GM21717 (cell line): ENCODE measurements around the gene NUP98.
A peak's percentile ranks its signal among the peaks of the same experiment; 100 is the strongest.
"Not testable (repeated sequence)": the region's sequence is repeated elsewhere in the genome, so short reads cannot be mapped to it uniquely, and the experiment has no call there.

ENCODE experiments used
- ATAC-seq: cut with Tn5 transposase; IDR thresholded peaks from one replicate; pipeline ENCODE4 v1.9.1; 2021; ENCODE audit warnings: mild to moderate bottlenecking, moderate library complexity; ENCODE audit not compliant: unreplicated experiment

The NUP98 gene

DNA sequence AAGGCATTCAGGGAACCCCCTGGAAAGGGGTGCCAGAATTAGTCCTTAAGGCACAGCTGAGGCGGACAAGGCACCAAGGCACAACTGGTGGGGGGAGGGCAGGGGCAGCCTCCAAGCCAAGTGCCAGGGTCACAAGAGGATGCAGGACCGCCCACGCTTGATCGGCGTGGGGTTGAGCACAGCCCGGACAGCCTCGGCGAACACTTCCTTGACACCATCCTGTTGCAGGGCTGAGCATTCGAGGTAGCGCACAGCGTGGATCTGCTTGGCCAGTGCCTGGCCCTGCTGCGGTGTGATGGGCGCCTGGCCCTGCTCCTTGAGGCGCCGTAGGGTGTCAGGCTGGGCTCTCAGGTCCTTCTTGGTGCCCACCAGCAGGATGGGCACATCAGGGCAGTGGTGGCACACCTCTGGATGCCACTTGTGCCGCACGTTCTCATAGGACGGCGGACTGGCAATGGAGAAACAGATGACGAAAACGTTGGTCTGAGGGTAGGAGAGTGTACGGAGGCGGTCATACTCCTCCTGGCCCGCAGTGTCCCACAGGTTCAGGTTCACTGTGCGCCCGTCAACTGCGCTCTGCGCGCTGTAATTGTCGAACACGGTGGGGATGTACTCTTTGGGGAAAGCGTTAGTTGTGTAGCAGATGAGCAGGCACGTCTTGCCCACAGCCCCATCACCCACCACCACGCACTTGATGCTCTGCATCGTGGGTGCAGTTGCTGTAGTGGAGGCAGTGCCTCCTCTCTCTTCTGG lies 30.3 kb upstream of the NUP98 start:
- ATAC-seq, result no peak

DNA sequence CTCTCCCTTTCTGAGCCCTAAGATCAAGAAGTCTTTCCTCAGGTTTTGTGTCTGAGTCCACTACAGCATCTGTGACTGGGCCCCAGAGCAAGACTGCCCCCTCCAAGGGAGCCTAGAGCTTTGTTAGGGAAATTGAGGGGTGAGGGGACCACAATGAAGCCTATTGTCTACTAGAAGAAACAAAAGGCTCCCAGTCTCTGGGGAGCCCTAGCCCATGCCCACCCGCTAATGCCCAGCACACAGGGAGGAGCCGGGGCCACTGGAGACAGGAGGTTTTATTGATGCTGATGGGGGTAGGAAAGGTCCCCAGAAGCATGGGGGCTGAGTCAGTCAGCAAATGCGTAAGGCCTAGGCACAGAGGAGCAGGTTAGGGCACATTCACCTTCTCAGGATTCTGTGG lies 29.4 kb upstream of the NUP98 start:
- no peak for ATAC-seq

DNA sequence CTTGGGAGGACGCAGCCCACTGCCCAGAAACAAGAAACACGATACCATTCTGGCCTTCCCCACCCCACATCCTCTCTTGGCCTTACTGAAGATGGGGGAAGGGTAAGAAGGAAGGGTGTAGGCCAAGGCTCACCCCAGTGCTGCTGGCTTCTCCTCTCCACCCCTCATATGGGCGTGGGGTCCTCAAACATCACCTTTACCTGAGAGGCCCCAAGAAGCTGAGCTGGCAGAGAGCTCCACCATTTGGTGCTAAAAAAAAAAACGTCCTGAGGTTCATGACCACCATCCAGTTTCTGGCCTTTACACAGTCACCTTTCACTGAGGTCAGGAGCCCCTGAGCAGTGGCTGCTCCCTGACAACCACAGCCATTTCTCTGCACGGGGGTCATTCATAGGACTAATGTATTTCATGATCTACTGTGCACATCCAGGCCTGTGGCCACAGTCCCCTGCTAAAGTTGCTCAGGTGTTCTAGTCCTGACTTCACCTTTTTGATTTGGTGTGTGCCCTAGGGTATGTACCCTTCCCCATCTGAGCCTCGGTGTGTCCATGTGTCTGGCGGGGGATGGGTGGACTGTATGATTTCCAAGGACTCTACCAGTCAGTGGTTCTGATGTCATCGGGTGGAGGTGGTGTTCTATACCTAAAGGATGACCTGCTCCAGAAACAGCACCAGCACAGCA lies 28.3 kb upstream of the NUP98 start:
- no peak for ATAC-seq

DNA sequence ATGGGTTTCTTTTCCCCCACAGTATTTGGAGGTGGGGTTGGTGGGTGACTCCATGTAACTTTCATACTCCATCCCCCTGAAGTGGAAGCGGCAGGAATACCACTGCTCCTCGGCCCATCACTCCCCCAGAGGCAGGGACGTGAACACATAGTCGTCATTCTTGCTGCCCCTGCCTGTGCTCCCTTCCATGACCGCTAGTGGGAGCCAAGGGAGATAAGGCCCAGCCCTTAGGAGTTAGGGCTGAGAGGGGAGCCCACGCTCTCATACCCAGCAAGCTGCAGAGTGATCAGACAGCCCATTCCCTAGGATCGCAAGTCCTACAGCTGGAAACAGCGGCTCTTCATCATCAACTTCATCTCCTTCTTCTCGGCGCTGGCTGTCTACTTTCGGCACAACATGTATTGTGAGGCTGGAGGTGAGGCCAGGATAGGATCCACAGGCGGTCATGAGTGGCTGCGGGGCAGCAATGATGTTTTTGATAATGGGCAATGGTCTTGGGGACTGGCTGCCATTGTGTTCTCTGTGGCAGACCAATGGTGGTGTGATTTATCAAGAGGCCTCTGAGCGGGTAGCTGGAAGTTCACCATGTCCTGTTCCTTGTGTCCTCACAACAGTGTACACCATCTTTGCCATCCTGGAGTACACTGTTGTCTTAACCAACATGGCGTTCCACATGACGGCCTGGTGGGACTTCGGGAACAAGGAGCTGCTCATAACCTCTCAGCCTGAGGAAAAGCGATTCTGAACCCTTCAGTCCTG lies 27.5 kb upstream of the NUP98 start:
- ATAC-seq, result peak; percentile 75

- ATAC-seq, result no peak
Measured at GRCh38 chr11:3823762-3824506, 26.6 kb upstream of the NUP98 start.

- no peak for ATAC-seq
Measured at GRCh38 chr11:3823303-3823702, 25.9 kb upstream of the NUP98 start.

- no peak for ATAC-seq
Measured at GRCh38 chr11:3822312-3822711, 25.0 kb upstream of the NUP98 start.

DNA sequence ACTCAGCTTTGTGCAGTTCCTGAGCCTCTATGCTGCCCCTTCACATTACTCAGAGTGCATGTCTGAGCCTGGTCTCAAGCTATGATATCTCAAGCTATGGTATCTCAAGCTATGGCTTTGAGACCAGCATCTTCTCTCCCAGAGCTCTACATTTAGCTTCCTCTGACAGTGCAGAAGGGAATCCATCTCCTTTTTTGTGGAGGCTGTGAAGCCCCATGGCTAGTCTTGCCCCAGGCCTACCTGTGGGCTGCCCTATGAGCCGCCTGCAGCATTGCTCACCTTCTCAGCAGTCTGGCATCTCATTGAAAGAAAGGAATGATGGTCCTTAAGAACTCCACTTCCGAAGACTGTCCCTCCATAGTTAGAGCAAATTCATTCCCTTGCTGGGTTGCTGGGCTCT lies 23.6 kb upstream of the NUP98 start:
- no peak for ATAC-seq

GRCh38 chr11:3817181-3817800 lies 19.9 kb upstream of the NUP98 start:
- ATAC-seq, result no peak

DNA sequence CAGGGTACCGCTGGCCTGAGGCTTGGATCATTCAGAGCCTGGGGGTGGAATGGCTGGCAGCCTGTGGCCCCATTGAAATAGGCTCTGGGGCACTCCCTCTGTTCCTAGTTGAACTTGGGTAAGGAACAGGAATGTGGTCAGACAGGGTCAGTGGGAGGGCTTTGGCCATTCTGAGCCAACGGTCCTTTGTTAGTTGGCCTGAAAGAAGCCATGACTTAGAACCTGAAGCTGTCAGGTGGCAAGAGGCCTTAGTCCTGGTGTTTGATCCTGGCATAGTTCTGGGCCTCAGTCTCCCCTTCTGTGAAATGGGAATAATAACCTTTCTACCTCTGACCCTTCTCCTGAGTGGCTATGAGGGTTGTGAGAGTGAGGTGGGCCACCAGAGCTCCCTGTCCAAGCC lies 19.3 kb upstream of the NUP98 start:
- no peak for ATAC-seq

DNA sequence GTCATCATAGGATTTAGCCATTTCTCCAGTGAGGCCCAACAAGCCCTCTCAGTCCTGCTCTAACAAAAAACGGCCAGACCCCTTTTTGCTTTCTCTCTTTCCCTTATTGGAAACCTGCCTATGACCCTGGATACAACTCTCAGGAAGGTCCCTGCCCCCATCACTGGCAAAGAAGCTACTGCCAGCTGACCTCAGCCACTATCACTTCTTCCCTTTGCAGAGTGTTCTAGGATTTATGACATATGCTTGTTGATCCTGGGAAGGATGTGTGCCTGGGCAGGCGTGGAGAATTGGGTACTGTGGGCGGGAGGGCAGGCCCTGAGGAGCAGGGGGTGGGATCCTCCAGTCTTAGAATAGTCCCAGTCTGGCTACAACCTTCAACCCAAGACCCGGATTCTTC lies 18.5 kb upstream of the NUP98 start:
- ATAC-seq, result no peak

DNA sequence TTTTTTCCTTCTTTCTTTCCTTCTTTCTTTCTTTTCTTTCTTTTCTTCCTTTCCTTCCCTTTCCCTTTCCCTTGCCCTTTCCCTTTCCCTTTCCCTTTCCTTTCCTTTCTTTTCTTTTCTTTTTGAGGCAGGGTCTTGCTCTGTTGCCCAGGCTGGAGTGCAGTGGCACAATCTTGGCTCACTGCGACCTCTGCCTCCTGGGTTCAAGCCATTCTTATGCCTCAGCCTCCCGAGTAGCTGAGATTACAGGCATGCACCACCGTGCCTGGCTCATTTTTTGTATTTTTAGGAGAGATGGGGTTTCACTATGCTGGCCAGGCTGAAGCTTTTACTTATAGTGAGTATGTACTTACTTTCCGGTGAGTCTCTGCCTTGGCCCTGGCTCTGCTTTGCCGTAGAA lies 17.5 kb upstream of the NUP98 start:
- not testable (repeated sequence) for ATAC-seq

DNA sequence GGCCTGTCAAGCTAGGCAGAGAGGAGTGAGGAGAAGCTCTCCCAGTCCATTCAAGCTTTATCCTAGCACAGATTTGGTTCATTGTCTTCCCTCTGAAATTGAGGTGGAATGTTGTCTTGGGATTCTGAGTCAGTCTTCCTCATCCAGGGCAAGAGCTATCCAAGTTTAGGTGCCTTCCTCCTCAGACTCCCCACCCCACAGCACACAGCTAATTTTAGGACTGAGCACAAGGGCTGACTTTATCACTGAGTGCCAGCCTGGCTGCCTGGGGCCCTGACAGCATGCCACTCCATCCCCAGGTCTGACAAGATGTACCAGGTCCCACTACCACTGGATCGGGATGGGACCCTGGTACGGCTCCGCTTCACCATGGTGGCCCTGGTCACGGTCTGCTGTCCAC lies 13.6 kb upstream of the NUP98 start:
- ATAC-seq, result no peak

DNA sequence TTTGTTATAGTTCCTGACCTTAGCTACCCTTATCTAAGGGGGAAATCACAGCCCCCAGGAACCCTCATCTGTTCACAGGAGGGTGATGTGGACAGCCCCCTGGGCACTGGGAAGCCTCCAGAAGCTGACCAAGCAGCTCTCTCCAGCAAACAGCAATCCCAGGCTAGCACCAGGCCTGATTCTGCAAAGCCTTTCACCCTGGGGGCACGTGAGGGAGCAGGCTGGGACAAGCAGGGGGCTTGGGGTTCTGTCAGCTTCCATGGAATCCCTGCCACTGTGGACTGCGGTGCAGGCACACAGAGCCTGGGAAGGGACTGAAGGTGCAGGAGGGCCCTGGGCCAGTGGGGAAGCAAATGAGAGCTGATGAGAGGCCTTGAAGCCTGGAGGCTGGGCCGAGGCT lies 13.1 kb upstream of the NUP98 start:
- ATAC-seq, result no peak

- ATAC-seq, result no peak
Measured at GRCh38 chr11:3809624-3809928, 12.2 kb upstream of the NUP98 start.

GRCh38 chr11:3808861-3809623 lies 11.7 kb upstream of the NUP98 start:
- peak; percentile 74 for ATAC-seq

GRCh38 chr11:3807909-3808860 lies 10.8 kb upstream of the NUP98 start, which contains the start of gene PGAP2:
PGAP2 (plus strand) TSS chr11:3808560; CDS start chr11:3811260, 2,700 bp downstream.
- peak; percentile 64 for ATAC-seq

DNA sequence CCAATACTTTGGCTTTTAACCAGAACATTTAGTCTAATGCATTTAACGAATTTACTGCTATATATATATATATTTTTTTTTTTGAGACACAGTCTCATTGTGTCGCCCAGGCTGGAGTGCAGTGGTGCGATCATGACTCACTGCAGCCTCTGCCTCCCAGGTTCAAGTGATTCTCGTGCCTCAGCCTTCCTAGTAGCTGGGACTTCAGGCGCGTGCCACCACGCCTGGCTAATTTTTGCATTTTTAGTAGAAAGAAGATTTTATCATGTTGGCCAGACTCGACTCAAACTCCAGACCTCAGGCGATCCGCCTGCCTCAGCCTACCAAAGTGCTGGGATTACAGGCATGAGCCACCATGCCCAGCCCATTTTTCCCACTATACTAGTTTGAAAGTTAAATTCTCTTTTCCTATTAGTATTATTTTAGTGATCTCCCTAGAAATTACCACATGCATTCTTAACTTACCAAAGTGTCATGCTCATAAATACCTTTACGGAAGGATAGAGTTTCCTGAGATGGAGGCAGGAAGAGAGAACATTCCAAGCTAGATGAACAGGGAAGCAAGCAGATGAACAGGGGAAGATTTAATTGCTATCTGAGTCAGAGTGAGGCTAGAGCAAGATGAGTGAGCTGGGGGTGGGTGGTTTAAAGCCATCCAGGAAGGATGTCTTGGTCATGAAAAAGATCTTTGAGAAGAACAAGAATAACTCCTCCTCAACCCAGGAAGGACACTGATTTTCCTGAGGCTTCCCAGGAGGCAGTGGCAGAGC lies 6.6 kb upstream of the NUP98 start:
- no peak for ATAC-seq
